Peyer's patch (tissue), 4 donors: ENCODE data around the gene CYP26A1.

Source experiments
- CTCF ChIP-seq, 6 experiments: fragments of 450-650 bp in 4 of 6; fragments of 200-600 bp in 2 of 6; sonication (generic) in 1 of 6; IDR thresholded peaks; one replicate each; pipeline ENCODE4 v1.5.1; 2017 to 2019; ENCODE audit warnings: antibody characterized with exemption in 6 of 6, mild to moderate bottlenecking in 3 of 6, moderate library complexity in 1 of 6
- POLR2A ChIP-seq, 2 donors: fragments of 450-650 bp; IDR thresholded peaks; one replicate each; pipeline ENCODE4 v1.5.1; 2017; ENCODE audit warnings: antibody characterized with exemption in 2 of 2, mild to moderate bottlenecking in 2 of 2, moderate library complexity in 2 of 2

GRCh38 chr10:93103953-93104352 is 30.3 kb downstream of the CYP26A1 start:
- no peak for TF ChIP-seq POLR2A (IDR thresholded peaks at IDR 0.05)
- no peak for TF ChIP-seq CTCF (IDR thresholded peaks at IDR 0.05)
